Right lobe of liver (tissue), 6 donors: ENCODE measurements around the gene ZFX. TPM values are rescaled to one million over a fixed set of nuclear protein-coding genes. Genes with fewer than 3 reads are reported as not detected.

Source experiments
- ATAC-seq, 4 donors: fragments of 200-7000 bp; cut with Tn5 transposase; one replicate each; pipeline ENCODE4 v1.9.1; 2020; ENCODE audit warnings: mild to moderate bottlenecking in 4 of 4, moderate library complexity in 4 of 4
- DNase-seq, 3 donors: peaks; one replicate each; pipeline ENCODE4 v3.0.0-alpha.2; 2020
- H3K27ac ChIP-seq, 3 donors: fragments of 200-600 bp; one replicate each; pipeline ENCODE4 v1.8.0; 2022
- H3K27me3 ChIP-seq, 2 donors: fragments of 200-600 bp; one replicate each; pipeline ENCODE4 v1.8.0; 2022
- H3K36me3 ChIP-seq, 4 donors: fragments of 200-600 bp; sonication (generic) in 1 of 4; one replicate each; pipeline versions ENCODE4 v1.5.1 to v1.8.0; 2017 to 2022; ENCODE audit warnings: control low read depth in 1 of 4
- H3K4me1 ChIP-seq, 4 donors: fragments of 200-600 bp; sonication (generic) in 1 of 4; one replicate each; pipeline versions ENCODE4 v1.5.1 to v1.8.0; 2017 to 2022; ENCODE audit warnings: control low read depth in 1 of 4
- H3K4me3 ChIP-seq, 3 donors: fragments of 200-600 bp; one replicate each; pipeline ENCODE4 v1.8.0; 2022
- H3K9me3 ChIP-seq, 4 donors: fragments of 200-600 bp; sonication (generic) in 1 of 4; one replicate each; pipeline versions ENCODE4 v1.5.1 to v1.8.0; 2017 to 2022; ENCODE audit warnings: control low read depth in 1 of 4
- CTCF ChIP-seq, 4 donors: fragments of 200-600 bp in 3 of 4; fragments of 450-650 bp in 1 of 4; IDR thresholded peaks; one replicate each; pipeline versions ENCODE4 v1.5.1 to v1.8.0; 2016 to 2022; ENCODE audit warnings: antibody characterized with exemption in 4 of 4, mild to moderate bottlenecking in 2 of 4
- POLR2A ChIP-seq: fragments of 450-650 bp; IDR thresholded peaks from one replicate; pipeline ENCODE4 v1.6.1; 2017; ENCODE audit warnings: antibody characterized with exemption, mild to moderate bottlenecking
- WGBS: methylation state at CpG from one replicate; pipeline ENCODE4 v1.1.6; 2018; ENCODE audit warnings: low coverage, low lambda C conversion rate; ENCODE audit not compliant: insufficient coverage; ENCODE audit errors: missing lambda C conversion rate; 5-methylcytosine and 5-hydroxymethylcytosine counted together
- intact Hi-C, 2 donors: fragments of 100-400 bp; cut with DNase I; formaldehyde crosslinking; loops; one replicate each; pipeline versions ENCODE4 v1.11.2 to v1.14.1; 2022
- total RNA-seq, 6 experiments: library from RNA; depleted of rRNA in 2 of 6; stranded (reverse); fragments of >200 nt in 2 of 6; fragmentation: NEBNext Ultra II Directional in 3 of 6; extraction: Animal tissue kit (Norgen Biotek cat#: 25700) in 3 of 6; gene quantifications; one replicate each; pipeline versions ENCODE4 v1.1.0 to v1.2.4, GENCODE V29; 2016 to 2023
- donor health status: DM: no; HTN: yes; CAD: no.
- donor health status: DM: no; HTN: no; CAD: no.
- donor health status: DM: no; HTN: no; CAD: no.
- donor health status: DM: no; HTN: yes; CAD: no.
- donor health status: DM: no; HTN: yes; CAD: no.

The ZFX gene
- total RNA-seq, 6 experiments from 2014 or later = 16.4 to 31.7 (median 23.5) TPM

GRCh38 chrX:24225265-24225664 lies 75.7 kb downstream of the ZFX start:
- intact Hi-C loops = no loop called here
- Histone ChIP-seq H3K27me3 (no peaks in the 10 kb centered on the region), H3K27ac (no peak overlapping the region), H3K36me3 (no peaks in the 10 kb centered on the region), H3K4me1 (no peaks in the 10 kb centered on the region), H3K4me3 (no peak overlapping the region), H3K9me3 (no peaks in the 10 kb centered on the region)
- TF ChIP-seq POLR2A = no peak
- no peak for TF ChIP-seq CTCF (IDR thresholded peaks at IDR 0.05)
- no peak for ATAC-seq
- no peak for DNase-seq

- WGBS = 94% methylated on average over 2 of the region's 2 CpGs
- no peak overlapping the region for H3K27ac ChIP-seq
- ATAC-seq (no peak), DNase-seq (no peak)
- intact Hi-C loops = no loop called here
- no peaks in the 10 kb centered on the region for H3K4me1 ChIP-seq
- H3K27me3 ChIP-seq = no peaks in the 10 kb centered on the region
- H3K36me3 ChIP-seq = no peaks in the 10 kb centered on the region
- TF ChIP-seq POLR2A (no peak), CTCF (IDR thresholded peaks at IDR 0.05) (no peak)
- no peak overlapping the region for H3K4me3 ChIP-seq
- H3K9me3 ChIP-seq = no peaks in the 10 kb centered on the region
These were observed 76.6 kb downstream of the ZFX start for GRCh38 chrX:24226176-24226575.

GRCh38 chrX:24228596-24228995 lies 79.1 kb downstream of the ZFX start:
- intact Hi-C loops = no loop called here
- Histone ChIP-seq H3K27me3 (no peaks in the 10 kb centered on the region), H3K4me1 (no peaks in the 10 kb centered on the region), H3K27ac (no peak overlapping the region), H3K36me3 (no peaks in the 10 kb centered on the region), H3K9me3 (no peaks in the 10 kb centered on the region), H3K4me3 (no peak overlapping the region)
- WGBS = 91% methylated on average over 5 of the region's 5 CpGs
- no peak for TF ChIP-seq POLR2A
- TF ChIP-seq CTCF (IDR thresholded peaks at IDR 0.05) = no peak
- DNase-seq = no peak
- ATAC-seq = no peak

- Histone ChIP-seq H3K27ac (no peak overlapping the region), H3K27me3 (no peaks in the 10 kb centered on the region), H3K36me3 (no peaks in the 10 kb centered on the region), H3K9me3 (no peaks in the 10 kb centered on the region), H3K4me1 (no peaks in the 10 kb centered on the region), H3K4me3 (no peak overlapping the region)
- DNase-seq (no peak), ATAC-seq (no peak)
- intact Hi-C loops = no loop called here
- no peak for TF ChIP-seq POLR2A
- no peak for TF ChIP-seq CTCF (IDR thresholded peaks at IDR 0.05)
- 59% methylated on average over 9 of the region's 10 CpGs for WGBS
These were observed 79.9 kb downstream of the ZFX start for GRCh38 chrX:24229400-24229879.

- Histone ChIP-seq H3K9me3 (no peaks in the 10 kb centered on the region), H3K4me3 (no peak overlapping the region), H3K4me1 (no peaks in the 10 kb centered on the region), H3K27ac (no peak overlapping the region), H3K36me3 (no peaks in the 10 kb centered on the region), H3K27me3 (no peaks in the 10 kb centered on the region)
- intact Hi-C loops = no loop called here
- WGBS = 60% methylated on average over 1 of the region's 3 CpGs
- DNase-seq (no peak), ATAC-seq (no peak)
- TF ChIP-seq CTCF (IDR thresholded peaks at IDR 0.05) (no peak), POLR2A (no peak)
These were observed 80.4 kb downstream of the ZFX start for GRCh38 chrX:24229976-24230375.
